GM18508 (cell line): ENCODE results near the gene ZFHX2.
"Not testable (repeated sequence)": the region's sequence is repeated elsewhere in the genome, so short reads cannot be mapped to it uniquely, and the experiment has no call there.

Experiments used
- ATAC-seq: cut with Tn5 transposase; IDR thresholded peaks from one replicate; pipeline ENCODE4 v1.9.1; 2021; ENCODE audit warnings: moderate number of reproducible peaks; ENCODE audit not compliant: insufficient read depth, unreplicated experiment

The ZFHX2 gene

GRCh38 chr14:23544511-23545447 lies 6.8 kb downstream of the ZFHX2 start:
- ATAC-seq = no peak

- no peak for ATAC-seq
Observed at GRCh38 chr14:23543403-23543802, 8.2 kb downstream of the ZFHX2 start.

- no peak for ATAC-seq
Observed at GRCh38 chr14:23542261-23542660, 9.3 kb downstream of the ZFHX2 start.

GRCh38 chr14:23540141-23540469 lies 11.5 kb downstream of the ZFHX2 start:
- no peak for ATAC-seq

- ATAC-seq = no peak
Observed at GRCh38 chr14:23539248-23540140, 12.1 kb downstream of the ZFHX2 start.

GRCh38 chr14:23538785-23539184 lies 12.8 kb downstream of the ZFHX2 start:
- no peak for ATAC-seq

- ATAC-seq = no peak
Observed at GRCh38 chr14:23538050-23538718, 13.4 kb downstream of the ZFHX2 start.

GRCh38 chr14:23537351-23538049 lies 14.1 kb downstream of the ZFHX2 start:
- no peak for ATAC-seq

GRCh38 chr14:23536906-23537305 lies 14.7 kb downstream of the ZFHX2 start:
- not testable (repeated sequence) for ATAC-seq

- no peak for ATAC-seq
Observed at GRCh38 chr14:23536494-23536893, 15.1 kb downstream of the ZFHX2 start.

- no peak for ATAC-seq
Observed at GRCh38 chr14:23535943-23536342, 15.6 kb downstream of the ZFHX2 start.

- ATAC-seq = no peak
Observed at GRCh38 chr14:23533652-23534435, 17.7 kb downstream of the ZFHX2 start.

GRCh38 chr14:23532658-23533057 lies 18.9 kb downstream of the ZFHX2 start:
- no peak for ATAC-seq

- ATAC-seq = no peak
Observed at GRCh38 chr14:23531391-23531790, 20.2 kb downstream of the ZFHX2 start.

- no peak for ATAC-seq
Observed at GRCh38 chr14:23530375-23531055, 21.1 kb downstream of the ZFHX2 start.

- ATAC-seq = no peak
Observed at GRCh38 chr14:23529016-23529415, 22.5 kb downstream of the ZFHX2 start.

- no peak for ATAC-seq
Observed at GRCh38 chr14:23528555-23528954, 23.0 kb downstream of the ZFHX2 start.

GRCh38 chr14:23525611-23526010 lies 26.0 kb downstream of the ZFHX2 start:
- ATAC-seq = no peak

- ATAC-seq = no peak
Observed at GRCh38 chr14:23524954-23525353, 26.6 kb downstream of the ZFHX2 start.
